NCI-H2081 (cell line): ENCODE data around the gene PPP2R5B.

Experiments used
- DNase-seq, 2 experiments: peaks; one replicate each; lab custom pipeline; 2025; lab: John Stamatoyannopoulos, UW

Gene PPP2R5B

GRCh38 chr11:64923944-64924909, at the start of gene PPP2R5B:
Gene PPP2R5B, plus strand, starts transcription at chr11:64924689. Its CDS starts 1,046 bp downstream, at chr11:64925735.
- DNase-seq, result peak; percentile 78 to 84

- no peak for DNase-seq
Observed at GRCh38 chr11:64875369-64876228, 48.9 kb upstream of the PPP2R5B start.

- DNase-seq, result no peak
Observed at GRCh38 chr11:64876229-64876750, 48.2 kb upstream of the PPP2R5B start.

- no peak for DNase-seq
Observed at GRCh38 chr11:64876835-64877341, 47.6 kb upstream of the PPP2R5B start.

- no peak for DNase-seq
Observed at GRCh38 chr11:64877390-64878222, 46.9 kb upstream of the PPP2R5B start.

GRCh38 chr11:64878223-64878493, 46.3 kb upstream of the PPP2R5B start:
- DNase-seq, result peak in 1 of 2 experiments; percentile 53

- DNase-seq, result peak; percentile 97 to 99
Observed at GRCh38 chr11:64878494-64879243, 45.8 kb upstream of the PPP2R5B start, which contains the start of gene EHD1. Gene EHD1, minus strand, starts transcription at chr11:64878621. Its CDS starts 157 bp downstream, at chr11:64878464.

GRCh38 chr11:64879244-64879900, 45.1 kb upstream of the PPP2R5B start:
- DNase-seq, result no peak

GRCh38 chr11:64880240-64881001, 44.1 kb upstream of the PPP2R5B start:
- DNase-seq, result no peak

GRCh38 chr11:64881476-64881875, 43.0 kb upstream of the PPP2R5B start:
- no peak for DNase-seq

GRCh38 chr11:64882243-64882642, 42.2 kb upstream of the PPP2R5B start:
- no peak for DNase-seq

- no peak for DNase-seq
Observed at GRCh38 chr11:64883575-64883974, 40.9 kb upstream of the PPP2R5B start.

- no peak for DNase-seq
Observed at GRCh38 chr11:64884019-64884418, 40.5 kb upstream of the PPP2R5B start.

- no peak for DNase-seq
Observed at GRCh38 chr11:64885367-64886286, 38.9 kb upstream of the PPP2R5B start.

- no peak for DNase-seq
Observed at GRCh38 chr11:64887234-64887756, 37.2 kb upstream of the PPP2R5B start.

- peak; percentile 44 to 67 for DNase-seq
Observed at GRCh38 chr11:64887757-64888405, 36.6 kb upstream of the PPP2R5B start.

- DNase-seq, result no peak
Observed at GRCh38 chr11:64888406-64888728, 36.1 kb upstream of the PPP2R5B start.
